Fibroblast of lung (primary cell): ENCODE data around the gene TMEM222. TPM values are rescaled to one million over a fixed set of nuclear protein-coding genes. Genes with fewer than 3 reads are reported as not detected.

Experiments used
- DNase-seq, 2 donors: peaks; one replicate each; pipeline versions ENCODE4 v3.0.0 to v3.0.0-alpha.2; 2010; ENCODE audit warnings: low read depth in 2 of 2
- H2AFZ ChIP-seq: 2 replicates; pipeline ENCODE4 v1.5.1; 2012; ENCODE audit warnings: low read length, control low read depth, inconsistent platforms
- H3K27ac ChIP-seq: 2 replicates; pipeline ENCODE4 v1.5.1; 2011; ENCODE audit warnings: low read length, control low read depth; ENCODE audit not compliant: insufficient read depth
- H3K27me3 ChIP-seq: 2 replicates; pipeline ENCODE4 v1.5.1; 2011; ENCODE audit warnings: mild to moderate bottlenecking, low read length; ENCODE audit not compliant: control insufficient read depth, insufficient read depth
- H3K36me3 ChIP-seq: 2 replicates; pipeline ENCODE4 v1.5.1; 2011; ENCODE audit warnings: low read length; ENCODE audit not compliant: control insufficient read depth, insufficient read depth
- H3K4me1 ChIP-seq: 2 replicates; pipeline ENCODE4 v1.5.1; 2011; ENCODE audit warnings: low read length; ENCODE audit not compliant: control insufficient read depth, insufficient read depth; ENCODE audit errors: extremely low read depth
- H3K4me2 ChIP-seq: 2 replicates; pipeline ENCODE4 v1.5.1; 2011; ENCODE audit warnings: low read length, control low read depth; ENCODE audit not compliant: insufficient read depth; ENCODE audit errors: extremely low read depth
- H3K4me3 ChIP-seq, 4 experiments: fragments of 200-600 bp in 1 of 4; sonication (generic) in 1 of 4; replicated peaks in 1 of 4; 2 replicates each; pipeline ENCODE4 v1.5.1; 2011 to 2016; ENCODE audit warnings: low read length in 4 of 4, low read depth in 3 of 4, mild to moderate bottlenecking in 3 of 4, control low read depth in 2 of 4, inconsistent platforms in 1 of 4, mixed read lengths in 1 of 4; ENCODE audit not compliant: insufficient read depth in 1 of 4; ENCODE audit errors: control extremely low read depth in 1 of 4
- H3K79me2 ChIP-seq: 2 replicates; pipeline ENCODE4 v1.5.1; 2012; ENCODE audit warnings: mild to moderate bottlenecking, low read length, inconsistent platforms; ENCODE audit not compliant: control insufficient read depth, insufficient read depth
- H3K9ac ChIP-seq: 2 replicates; pipeline ENCODE4 v1.5.1; 2011; ENCODE audit warnings: mild to moderate bottlenecking, low read length, control low read depth; ENCODE audit not compliant: insufficient read depth
- H3K9me3 ChIP-seq: 2 replicates; pipeline ENCODE4 v1.5.1; 2012; ENCODE audit warnings: low read depth, low read length; ENCODE audit not compliant: control insufficient read depth, insufficient read depth
- H4K20me1 ChIP-seq: 2 replicates; pipeline ENCODE4 v1.5.1; 2011; ENCODE audit warnings: low read length; ENCODE audit not compliant: control insufficient read depth, insufficient read depth; ENCODE audit errors: extremely low read depth
- CTCF ChIP-seq, 2 donors: IDR thresholded peaks in 1 of 2; conservative IDR thresholded peaks in 1 of 2; 1 replicate in 1 of 2; 2 replicates in 1 of 2; pipeline ENCODE4 v1.5.1; 2011 to 2012; ENCODE audit warnings: low read length in 2 of 2, control low read depth in 1 of 2, inconsistent platforms in 1 of 2, low read depth in 1 of 2, mild to moderate bottlenecking in 1 of 2
- EZH2 ChIP-seq: IDR thresholded peaks from 2 replicates; pipeline ENCODE4 v1.5.1; 2012; ENCODE audit warnings: low read length, control low read depth, mild to moderate bottlenecking; ENCODE audit errors: missing control alignments
- polyA plus RNA-seq, 2 donors: library from polyadenylated mRNA; depleted of rRNA in 1 of 2; stranded (reverse) in 1 of 2; unstranded in 1 of 2; fragments of >200 nt; gene quantifications; 2 replicates each; pipeline ENCODE4 v1.2.1, GENCODE V29; 2011 to 2012; ENCODE audit warnings: missing spikeins in 1 of 2
- total RNA-seq: library from RNA; depleted of rRNA; stranded (reverse); fragments of >200 nt; gene quantifications from 2 replicates; pipeline ENCODE4 v1.2.1, GENCODE V29; 2014

Gene TMEM222
- total and polyA plus RNA-seq, 2 donors (not counting 1 experiment from before 2014, with no cell fraction given) = 21.6 to 37.1 TPM

- Histone ChIP-seq H4K20me1 (no peaks in the 10 kb centered on the region), H3K27me3 (no peaks in the 10 kb centered on the region), H3K36me3 (no peaks in the 10 kb centered on the region), H3K27ac (no peak overlapping the region), H3K4me3 (no peak overlapping the region), H3K4me1 (peaks cover 8% of the 10 kb centered on the region), H3K9me3 (no peaks in the 10 kb centered on the region), H3K9ac (no peak overlapping the region), H3K79me2 (no peaks in the 10 kb centered on the region), H3K4me2 (no peak overlapping the region), H2AFZ (no peak overlapping the region)
- TF ChIP-seq EZH2 = no peak
- TF ChIP-seq CTCF (conservative IDR thresholded peaks at IDR 0.05 in 1 of 2, IDR thresholded peaks at IDR 0.05 in 1 of 2; ENCODE audit: low read depth in 1 of 2, low read length in 2 of 2) = no peak
- DNase-seq = no peak
Measured at GRCh38 chr1:27314169-27314568, 7.8 kb upstream of the TMEM222 start.

GRCh38 chr1:27314737-27315136, 7.2 kb upstream of the TMEM222 start:
- H3K9me3 ChIP-seq = no peaks in the 10 kb centered on the region
- no peak overlapping the region for H2AFZ ChIP-seq
- H3K27ac ChIP-seq = no peak overlapping the region
- H3K36me3 ChIP-seq = no peaks in the 10 kb centered on the region
- no peaks in the 10 kb centered on the region for H3K27me3 ChIP-seq
- no peak overlapping the region for H3K4me2 ChIP-seq
- DNase-seq = no peak
- H4K20me1 ChIP-seq = no peaks in the 10 kb centered on the region
- H3K4me1 ChIP-seq = peaks cover 8% of the 10 kb centered on the region
- no peak overlapping the region for H3K4me3 ChIP-seq
- H3K79me2 ChIP-seq = no peaks in the 10 kb centered on the region
- TF ChIP-seq CTCF (conservative IDR thresholded peaks at IDR 0.05 in 1 of 2, IDR thresholded peaks at IDR 0.05 in 1 of 2; ENCODE audit: low read depth in 1 of 2, low read length in 2 of 2) = no peak
- no peak for TF ChIP-seq EZH2
- no peak overlapping the region for H3K9ac ChIP-seq

GRCh38 chr1:27316860-27317259, 5.1 kb upstream of the TMEM222 start:
- H3K4me3 ChIP-seq = no peak overlapping the region
- no peaks in the 10 kb centered on the region for H4K20me1 ChIP-seq
- TF ChIP-seq EZH2 = no peak
- no peak for TF ChIP-seq CTCF (conservative IDR thresholded peaks at IDR 0.05 in 1 of 2, IDR thresholded peaks at IDR 0.05 in 1 of 2; ENCODE audit: low read depth in 1 of 2, low read length in 2 of 2)
- H3K9ac ChIP-seq = no peak overlapping the region
- no peaks in the 10 kb centered on the region for H3K9me3 ChIP-seq
- no peaks in the 10 kb centered on the region for H3K79me2 ChIP-seq
- H3K27ac ChIP-seq = no peak overlapping the region
- H3K27me3 ChIP-seq = no peaks in the 10 kb centered on the region
- H3K4me1 ChIP-seq = peaks cover 8% of the 10 kb centered on the region
- no peak for DNase-seq
- H3K4me2 ChIP-seq = no peak overlapping the region
- H3K36me3 ChIP-seq = no peaks in the 10 kb centered on the region
- H2AFZ ChIP-seq = no peak overlapping the region
